ENCODE data around the gene RASSF7. TPM values are rescaled to one million over a fixed set of nuclear protein-coding genes. Genes with fewer than 3 reads are reported as not detected.

RASSF7 gene
- total RNA-seq, 1 donor from 2014 or later: 32.3 TPM

- no peak for FAIRE-seq
- H4K20me1 ChIP-seq (ENCODE audit: insufficient read depth, low read length): peaks cover 68% of the 10 kb centered on the region
- no peak for DNase-seq (ENCODE audit: low read depth)
- H3K4me2 ChIP-seq (ENCODE audit: low read length): peak overlapping the region; percentile 96
- H2AFZ ChIP-seq (ENCODE audit: low read depth, low read length): no peak overlapping the region
- peak overlapping the region; percentile 54 for H3K4me3 Mint-ChIP-seq (ENCODE audit: unreplicated experiment)
- H3K9me3 ChIP-seq (ENCODE audit: insufficient read depth, low read depth, low read length): no peaks in the 10 kb centered on the region
- peaks cover 14% of the 10 kb centered on the region for H3K4me1 ChIP-seq (ENCODE audit: insufficient read depth, low read length)
- no peak for TF ChIP-seq EZH2 (IDR thresholded peaks at IDR 0.05; ENCODE audit: insufficient read depth, low read length)
- no peak for TF ChIP-seq CTCF (IDR thresholded peaks at IDR 0.05; ENCODE audit: insufficient read depth, low read depth, low read length)
- H3K27me3 Mint-ChIP-seq (ENCODE audit: low read depth, unreplicated experiment): peaks cover 2% of the 10 kb centered on the region
- no peak overlapping the region for H3K4me3 ChIP-seq (ENCODE audit: insufficient read depth, low read depth, low read length)
- H3K79me2 ChIP-seq (ENCODE audit: insufficient read depth, low read length): peaks cover 74% of the 10 kb centered on the region
- no peak overlapping the region for H3K9ac ChIP-seq (ENCODE audit: low read length)
- H3K36me3 Mint-ChIP-seq (ENCODE audit: low read depth, unreplicated experiment): peaks cover 12% of the 10 kb centered on the region
- peaks cover 32% of the 10 kb centered on the region for H3K4me1 Mint-ChIP-seq (ENCODE audit: low read depth, unreplicated experiment)
- H3K27ac Mint-ChIP-seq (ENCODE audit: unreplicated experiment): peak overlapping the region; percentile 58
- peaks cover 5% of the 10 kb centered on the region for H3K36me3 ChIP-seq (ENCODE audit: insufficient read depth, low read length)
- no peak overlapping the region for H3K27ac ChIP-seq (ENCODE audit: low read depth, low read length)
- H3K9me3 Mint-ChIP-seq (ENCODE audit: unreplicated experiment): no peaks in the 10 kb centered on the region
- H3K27me3 ChIP-seq (ENCODE audit: insufficient read depth, low read length): peaks cover 2% of the 10 kb centered on the region
Measured at GRCh38 chr11:579830-580601, 19.2 kb downstream of the RASSF7 start.

GRCh38 chr11:581342-581741, 20.6 kb downstream of the RASSF7 start:
- Histone ChIP-seq H3K79me2 (ENCODE audit: insufficient read depth, low read length) (peaks cover 81% of the 10 kb centered on the region), H3K4me3 (ENCODE audit: insufficient read depth, low read depth, low read length) (no peak overlapping the region), H3K9me3 (ENCODE audit: insufficient read depth, low read depth, low read length) (no peaks in the 10 kb centered on the region), H3K36me3 (ENCODE audit: insufficient read depth, low read length) (peaks cover 8% of the 10 kb centered on the region), H3K4me1 (ENCODE audit: insufficient read depth, low read length) (peaks cover 14% of the 10 kb centered on the region), H4K20me1 (ENCODE audit: insufficient read depth, low read length) (peaks cover 75% of the 10 kb centered on the region), H3K9ac (ENCODE audit: low read length) (no peak overlapping the region), H3K27ac (ENCODE audit: low read depth, low read length) (no peak overlapping the region), H3K27me3 (ENCODE audit: insufficient read depth, low read length) (no peaks in the 10 kb centered on the region), H3K4me2 (ENCODE audit: low read length) (no peak overlapping the region), H2AFZ (ENCODE audit: low read depth, low read length) (no peak overlapping the region)
- no peaks in the 10 kb centered on the region for H3K27me3 Mint-ChIP-seq (ENCODE audit: low read depth, unreplicated experiment)
- FAIRE-seq (no peak), DNase-seq (ENCODE audit: low read depth) (no peak)
- peaks cover 13% of the 10 kb centered on the region for H3K36me3 Mint-ChIP-seq (ENCODE audit: low read depth, unreplicated experiment)
- no peak overlapping the region for H3K27ac Mint-ChIP-seq (ENCODE audit: unreplicated experiment)
- peak overlapping the region; percentile 72 for H3K4me3 Mint-ChIP-seq (ENCODE audit: unreplicated experiment)
- no peaks in the 10 kb centered on the region for H3K9me3 Mint-ChIP-seq (ENCODE audit: unreplicated experiment)
- H3K4me1 Mint-ChIP-seq (ENCODE audit: low read depth, unreplicated experiment): peaks cover 34% of the 10 kb centered on the region
- TF ChIP-seq EZH2 (IDR thresholded peaks at IDR 0.05; ENCODE audit: insufficient read depth, low read length) (no peak), CTCF (IDR thresholded peaks at IDR 0.05; ENCODE audit: insufficient read depth, low read depth, low read length) (no peak)

- Histone ChIP-seq H3K4me2 (ENCODE audit: low read length) (no peak overlapping the region), H3K27ac (ENCODE audit: low read depth, low read length) (no peak overlapping the region), H3K9me3 (ENCODE audit: insufficient read depth, low read depth, low read length) (no peaks in the 10 kb centered on the region), H2AFZ (ENCODE audit: low read depth, low read length) (no peak overlapping the region), H3K4me1 (ENCODE audit: insufficient read depth, low read length) (peaks cover 14% of the 10 kb centered on the region), H3K79me2 (ENCODE audit: insufficient read depth, low read length) (peaks cover 84% of the 10 kb centered on the region), H3K36me3 (ENCODE audit: insufficient read depth, low read length) (peaks cover 8% of the 10 kb centered on the region), H3K27me3 (ENCODE audit: insufficient read depth, low read length) (no peaks in the 10 kb centered on the region), H3K9ac (ENCODE audit: low read length) (no peak overlapping the region), H3K4me3 (ENCODE audit: insufficient read depth, low read depth, low read length) (no peak overlapping the region), H4K20me1 (ENCODE audit: insufficient read depth, low read length) (peaks cover 79% of the 10 kb centered on the region)
- DNase-seq (ENCODE audit: low read depth): no peak
- Mint-ChIP-seq H3K27ac (ENCODE audit: unreplicated experiment) (no peak overlapping the region), H3K4me3 (ENCODE audit: unreplicated experiment) (no peak overlapping the region), H3K36me3 (ENCODE audit: low read depth, unreplicated experiment) (peaks cover 16% of the 10 kb centered on the region), H3K27me3 (ENCODE audit: low read depth, unreplicated experiment) (no peaks in the 10 kb centered on the region), H3K9me3 (ENCODE audit: unreplicated experiment) (no peaks in the 10 kb centered on the region), H3K4me1 (ENCODE audit: low read depth, unreplicated experiment) (peaks cover 37% of the 10 kb centered on the region)
- no peak for FAIRE-seq
- TF ChIP-seq CTCF (IDR thresholded peaks at IDR 0.05; ENCODE audit: insufficient read depth, low read depth, low read length): no peak
- no peak for TF ChIP-seq EZH2 (IDR thresholded peaks at IDR 0.05; ENCODE audit: insufficient read depth, low read length)
Measured at GRCh38 chr11:581752-582151, 21.0 kb downstream of the RASSF7 start.
